ENCODE measurements around the gene CASQ2. TPM values are rescaled to one million over a fixed set of nuclear protein-coding genes. Genes with fewer than 3 reads are reported as not detected.

CASQ2 gene
- total RNA-seq, 1 donor from 2014 or later = not detected

- no peaks in the 10 kb centered on the region for H3K27me3 Mint-ChIP-seq
- DNase-seq (ENCODE audit: extremely low spot score, unreplicated experiment) = no peak
- no peak overlapping the region for H3K4me3 Mint-ChIP-seq
- TF ChIP-seq CTCF (conservative IDR thresholded peaks at IDR 0.05) = no peak
- peaks cover 24% of the 10 kb centered on the region for H3K36me3 Mint-ChIP-seq
- H3K27ac Mint-ChIP-seq = peak overlapping the region; percentile 30
- H3K4me1 Mint-ChIP-seq (ENCODE audit: unreplicated experiment) = peaks cover 18% of the 10 kb centered on the region
- H3K9me3 Mint-ChIP-seq = no peaks in the 10 kb centered on the region
Measured at GRCh38 chr1:115676498-115677181, 91.9 kb downstream of the CASQ2 start.

- DNase-seq (ENCODE audit: extremely low spot score, unreplicated experiment) = no peak
- H3K9me3 Mint-ChIP-seq = no peaks in the 10 kb centered on the region
- H3K27ac Mint-ChIP-seq = no peak overlapping the region
- H3K27me3 Mint-ChIP-seq = no peaks in the 10 kb centered on the region
- H3K4me3 Mint-ChIP-seq = no peak overlapping the region
- H3K36me3 Mint-ChIP-seq = peaks cover 30% of the 10 kb centered on the region
- H3K4me1 Mint-ChIP-seq (ENCODE audit: unreplicated experiment) = peaks cover 18% of the 10 kb centered on the region
- TF ChIP-seq CTCF (conservative IDR thresholded peaks at IDR 0.05) = no peak
Measured at GRCh38 chr1:115672224-115673009, 96.1 kb downstream of the CASQ2 start.

GRCh38 chr1:115671176-115671934 lies 97.2 kb downstream of the CASQ2 start:
- DNase-seq (ENCODE audit: extremely low spot score, unreplicated experiment) = no peak
- H3K4me1 Mint-ChIP-seq (ENCODE audit: unreplicated experiment) = peaks cover 13% of the 10 kb centered on the region
- peaks cover 31% of the 10 kb centered on the region for H3K36me3 Mint-ChIP-seq
- no peaks in the 10 kb centered on the region for H3K27me3 Mint-ChIP-seq
- peak overlapping the region; percentile 31 for H3K27ac Mint-ChIP-seq
- no peak overlapping the region for H3K4me3 Mint-ChIP-seq
- no peaks in the 10 kb centered on the region for H3K9me3 Mint-ChIP-seq
- TF ChIP-seq CTCF (conservative IDR thresholded peaks at IDR 0.05) = no peak

GRCh38 chr1:115670476-115671175 lies 97.9 kb downstream of the CASQ2 start:
- DNase-seq (ENCODE audit: extremely low spot score, unreplicated experiment) = no peak
- Mint-ChIP-seq H3K27me3 (no peaks in the 10 kb centered on the region), H3K9me3 (no peaks in the 10 kb centered on the region), H3K27ac (no peak overlapping the region), H3K4me1 (ENCODE audit: unreplicated experiment) (peaks cover 15% of the 10 kb centered on the region), H3K36me3 (peaks cover 31% of the 10 kb centered on the region), H3K4me3 (no peak overlapping the region)
- TF ChIP-seq CTCF (conservative IDR thresholded peaks at IDR 0.05) = no peak

- Mint-ChIP-seq H3K4me3 (no peak overlapping the region), H3K4me1 (ENCODE audit: unreplicated experiment) (peaks cover 15% of the 10 kb centered on the region), H3K36me3 (peaks cover 32% of the 10 kb centered on the region), H3K27me3 (no peaks in the 10 kb centered on the region), H3K27ac (no peak overlapping the region), H3K9me3 (no peaks in the 10 kb centered on the region)
- TF ChIP-seq CTCF (conservative IDR thresholded peaks at IDR 0.05) = no peak
- no peak for DNase-seq (ENCODE audit: extremely low spot score, unreplicated experiment)
Measured at GRCh38 chr1:115669886-115670285, 98.6 kb downstream of the CASQ2 start.

Data from type B pancreatic cell (in vitro differentiated cells).